Measurements from ENCODE around the gene UACA. TPM values are rescaled to one million over a fixed set of nuclear protein-coding genes. Genes with fewer than 3 reads are reported as not detected.
A peak's percentile ranks its signal among the peaks of the same experiment; 100 is the strongest.
"Not testable (repeated sequence)": the region's sequence is repeated elsewhere in the genome, so short reads cannot be mapped to it uniquely, and the experiment has no call there.

UACA gene
- total and polyA plus RNA-seq, 7 donors = 19.1 to 51.0 (median 26.4) TPM

- H3K27ac ChIP-seq = no peak overlapping the region
- no peaks in the 10 kb centered on the region for H3K36me3 ChIP-seq
- TF ChIP-seq POLR2AphosphoS5 (IDR thresholded peaks at IDR 0.05) = no peak
- no peak for TF ChIP-seq EP300 (IDR thresholded peaks at IDR 0.05)
- TF ChIP-seq CTCF (IDR thresholded peaks at IDR 0.05) = no peak
- no peak for TF ChIP-seq POLR2A (IDR thresholded peaks at IDR 0.05)
- intact Hi-C loops (cut with DNase I) = no loop called here
- peaks cover 0 to 3% (median 0%) of the 10 kb centered on the region in 4 donors for H3K4me1 ChIP-seq
- peaks cover 0 to 15% (median 2%) of the 10 kb centered on the region in 4 donors for H3K9me3 ChIP-seq
- no peak for DNase-seq
- H3K27me3 ChIP-seq = no peaks in the 10 kb centered on the region
- H3K4me3 ChIP-seq = no peak overlapping the region
These were observed 138.3 kb downstream of the UACA start for GRCh38 chr15:70625011-70625410.

GRCh38 chr15:70618929-70619328 lies 144.4 kb downstream of the UACA start:
- H3K4me3 ChIP-seq = no peak overlapping the region
- peaks cover 0 to 15% (median 1%) of the 10 kb centered on the region in 4 donors for H3K9me3 ChIP-seq
- H3K27me3 ChIP-seq = no peaks in the 10 kb centered on the region
- no peak for DNase-seq
- no peaks in the 10 kb centered on the region for H3K36me3 ChIP-seq
- no peak overlapping the region for H3K27ac ChIP-seq
- TF ChIP-seq POLR2AphosphoS5 (IDR thresholded peaks at IDR 0.05) = no peak
- no peak for TF ChIP-seq EP300 (IDR thresholded peaks at IDR 0.05)
- TF ChIP-seq POLR2A (IDR thresholded peaks at IDR 0.05) = no peak
- no peak for TF ChIP-seq CTCF (IDR thresholded peaks at IDR 0.05)
- WGBS, 2 donors = 90% methylated on average over 3 of the region's 3 CpGs
- intact Hi-C loops (cut with DNase I) = no loop called here
- H3K4me1 ChIP-seq = peaks cover 0 to 13% (median 9%) of the 10 kb centered on the region in 4 donors

- Histone ChIP-seq H3K27ac (no peak overlapping the region), H3K36me3 (no peaks in the 10 kb centered on the region), H3K4me3 (no peak overlapping the region), H3K27me3 (no peaks in the 10 kb centered on the region), H3K9me3 (peaks cover 0 to 10% (median 0%) of the 10 kb centered on the region in 4 donors), H3K4me1 (peaks cover 0 to 13% (median 9%) of the 10 kb centered on the region in 4 donors)
- DNase-seq = no peak
- TF ChIP-seq EP300 (IDR thresholded peaks at IDR 0.05) (no peak), POLR2AphosphoS5 (IDR thresholded peaks at IDR 0.05) (no peak), POLR2A (IDR thresholded peaks at IDR 0.05) (no peak), CTCF (IDR thresholded peaks at IDR 0.05) (no peak)
- WGBS, 2 donors = 85 to 89% methylated on average over 4 of the region's 4 CpGs
- intact Hi-C loops (cut with DNase I) = no loop called here
These were observed 145.5 kb downstream of the UACA start for GRCh38 chr15:70617911-70618287.

GRCh38 chr15:70617076-70617910 lies 146.1 kb downstream of the UACA start:
- H3K27me3 ChIP-seq = no peaks in the 10 kb centered on the region
- no peak overlapping the region for H3K4me3 ChIP-seq
- peaks cover 0 to 5% (median 0%) of the 10 kb centered on the region in 4 donors for H3K9me3 ChIP-seq
- no peak for DNase-seq
- WGBS, 2 donors = 17 to 55% methylated on average over 4 of the region's 4 CpGs
- H3K4me1 ChIP-seq = peaks cover 0 to 13% (median 9%) of the 10 kb centered on the region in 4 donors
- H3K27ac ChIP-seq = no peak overlapping the region
- TF ChIP-seq EP300 (IDR thresholded peaks at IDR 0.05) (no peak), POLR2AphosphoS5 (IDR thresholded peaks at IDR 0.05) (peak in 1 of 4 donors; percentile 40)
- intact Hi-C loops (cut with DNase I) = no loop called here
- no peaks in the 10 kb centered on the region for H3K36me3 ChIP-seq

GRCh38 chr15:70616311-70616756 lies 147.0 kb downstream of the UACA start:
- H3K9me3 ChIP-seq; H3K27me3 ChIP-seq; intact Hi-C loops (cut with DNase I); H3K36me3 ChIP-seq; H3K4me3 ChIP-seq; DNase-seq; H3K27ac ChIP-seq: not testable (repeated sequence)
- WGBS, 2 donors = 61 to 72% methylated on average over 2 of the region's 2 CpGs
- peaks cover 0 to 13% (median 9%) of the 10 kb centered on the region in 4 donors for H3K4me1 ChIP-seq
